T-helper 22 cell (primary cell): ENCODE data around the gene PSAT1.

Experiments used
- DNase-seq: peaks from one replicate; pipeline ENCODE4 v3.0.0-alpha.2; 2020; ENCODE audit warnings: low read depth

PSAT1 gene

DNA sequence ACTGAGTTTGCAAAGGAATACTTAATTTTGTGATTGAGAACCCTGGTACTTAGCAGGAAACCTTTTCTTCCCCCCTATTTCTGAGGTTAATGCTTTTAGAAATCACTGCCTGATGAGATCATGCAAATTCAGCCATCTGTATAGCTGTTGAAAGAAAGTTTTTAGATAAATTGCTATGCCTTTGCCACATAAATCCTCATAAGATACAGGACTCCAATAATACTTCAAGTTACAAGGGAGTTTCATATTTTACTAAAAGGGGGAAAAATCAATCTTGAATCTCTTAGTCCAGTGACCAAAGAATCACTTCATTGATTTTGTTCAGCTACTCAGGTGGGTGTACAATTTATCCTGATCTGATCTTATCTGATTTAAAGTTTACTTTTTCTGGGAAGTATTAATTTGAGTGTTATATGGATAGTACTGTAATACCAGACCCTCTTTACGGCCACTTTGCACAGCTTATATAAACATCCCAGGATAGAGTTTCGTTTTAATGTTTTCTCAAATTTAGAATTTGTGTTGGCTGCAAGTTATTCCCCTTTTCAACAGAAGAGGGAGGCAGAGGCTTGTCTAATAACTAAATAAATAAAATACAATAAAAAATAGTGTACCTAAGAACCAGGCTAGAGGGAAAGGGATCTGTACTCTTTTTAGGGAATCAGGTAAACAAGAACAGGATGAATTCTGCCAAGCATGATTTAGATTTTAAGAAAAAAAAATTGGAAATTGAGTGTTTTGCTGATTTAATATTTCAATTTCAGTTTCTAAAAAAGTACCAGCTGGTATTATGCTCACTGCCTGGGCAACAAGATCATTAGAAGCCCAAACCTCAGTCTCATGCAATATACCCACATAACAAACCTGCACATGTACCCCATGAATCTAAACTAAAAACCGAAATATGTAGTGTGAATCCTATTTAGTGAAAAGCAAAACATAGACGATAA, 69.1 kb downstream of the PSAT1 start:
- DNase-seq: no peak

GRCh38 chr9:78366827-78367226, 69.9 kb downstream of the PSAT1 start:
- DNase-seq: no peak

DNA sequence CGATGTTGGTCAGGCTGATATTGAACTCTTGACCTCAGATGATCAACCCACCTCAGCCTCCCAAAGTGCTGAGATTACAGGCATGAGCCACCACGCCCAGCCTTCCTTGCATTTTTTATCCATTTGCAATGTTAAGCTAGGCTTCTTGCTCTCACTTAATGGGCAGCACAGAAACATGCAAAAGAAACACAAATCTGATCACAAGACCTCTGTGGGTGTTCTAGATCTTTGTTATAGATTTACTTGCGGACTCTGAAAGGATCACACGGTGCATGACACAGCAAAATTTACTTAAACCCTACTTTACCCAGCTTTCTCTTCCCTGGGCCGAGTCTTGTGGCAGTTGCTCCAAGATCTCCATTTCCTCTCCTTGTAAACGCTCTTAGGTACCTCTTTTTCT, 71.3 kb downstream of the PSAT1 start:
- no peak for DNase-seq

GRCh38 chr9:78369639-78370219, 72.8 kb downstream of the PSAT1 start:
- DNase-seq: no peak

DNA sequence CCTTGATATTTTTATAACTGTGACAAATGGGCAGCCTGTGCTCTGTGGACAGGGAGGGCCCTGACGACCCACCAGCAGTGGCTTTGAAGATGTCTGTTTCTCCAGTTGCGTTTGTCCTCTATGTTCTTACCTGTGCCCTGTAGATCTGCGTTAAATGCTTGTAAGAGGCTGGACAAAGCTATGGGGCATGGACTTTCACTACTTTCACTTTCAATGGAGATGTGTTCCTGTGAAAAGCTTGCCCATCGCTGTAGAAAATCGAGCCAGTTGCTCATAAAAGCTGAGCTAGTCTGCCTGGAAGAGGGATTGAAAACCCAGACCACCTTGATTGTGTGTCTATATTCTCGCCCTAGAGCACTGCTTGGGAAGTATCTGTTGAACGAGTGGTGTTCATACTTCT, 74.1 kb downstream of the PSAT1 start:
- no peak for DNase-seq

DNA sequence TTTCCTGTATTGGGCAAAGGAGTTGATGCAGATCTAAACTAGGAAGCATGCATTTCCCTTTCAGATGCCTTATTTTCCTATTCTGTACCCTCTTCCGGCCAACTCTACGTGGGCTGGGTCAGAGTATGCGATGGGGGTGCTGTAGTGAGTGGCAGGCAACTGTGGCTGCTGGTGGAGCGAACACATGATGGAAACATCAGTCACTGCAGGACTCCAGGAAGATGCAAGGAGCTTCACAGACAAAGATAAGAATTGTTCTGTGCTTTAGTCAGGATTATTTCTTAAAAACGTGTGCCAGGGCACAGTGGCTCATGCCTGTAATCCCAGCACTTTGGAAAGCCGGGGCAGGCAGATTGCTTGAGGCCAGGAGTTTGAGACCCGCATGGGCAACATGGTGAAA, 75.1 kb downstream of the PSAT1 start:
- DNase-seq: no peak
